Muscle of leg (tissue), 11 donors: ENCODE data around the gene TCF12. TPM values are rescaled to one million over a fixed set of nuclear protein-coding genes. Genes with fewer than 3 reads are reported as not detected.
"Not testable (repeated sequence)": the region's sequence is repeated elsewhere in the genome, so short reads cannot be mapped to it uniquely, and the experiment has no call there.

Experiments used
- DNase-seq: peaks from one replicate; pipeline ENCODE4 v3.0.0; 2013
- H3K27ac ChIP-seq: one replicate; pipeline ENCODE4 v1.5.1; 2013; ENCODE audit warnings: mild to moderate bottlenecking, low read length, control low read depth
- H3K27me3 ChIP-seq: one replicate; pipeline ENCODE4 v1.6.1; 2013; ENCODE audit warnings: low read length; ENCODE audit not compliant: control insufficient read depth, insufficient read depth
- H3K36me3 ChIP-seq: one replicate; pipeline ENCODE4 v1.6.1; 2013; ENCODE audit warnings: low read length; ENCODE audit not compliant: control insufficient read depth, insufficient read depth
- H3K4me1 ChIP-seq: one replicate; pipeline ENCODE4 v1.6.1; 2013; ENCODE audit warnings: low read length; ENCODE audit not compliant: control insufficient read depth, insufficient read depth
- H3K4me3 ChIP-seq: one replicate; pipeline ENCODE4 v1.5.1; 2013; ENCODE audit warnings: low read length, control low read depth
- H3K9me3 ChIP-seq: replicated peaks from 2 replicates; pipeline ENCODE4 v1.6.1; 2013; ENCODE audit warnings: low read depth, low read length; ENCODE audit not compliant: control insufficient read depth
- WGBS: methylation state at CpG from one replicate; pipeline ENCODE4 v1.1.5; 2013; ENCODE audit warnings: missing lambda C conversion rate; ENCODE audit not compliant: insufficient coverage; 5-methylcytosine and 5-hydroxymethylcytosine counted together
- polyA plus RNA-seq, 8 donors: library from polyadenylated mRNA; unstranded; fragments of 120-200 nt; gene quantifications; one replicate each; pipeline versions ENCODE4 v1.2.1 to v1.2.3, GENCODE V29; 2013; ENCODE audit warnings: inconsistent platforms in 1 of 8, low replicate concordance in 1 of 8; ENCODE audit not compliant: insufficient read length in 8 of 8, insufficient read depth in 1 of 8
- total RNA-seq: library from RNA; stranded (reverse); fragments of 120-200 nt; gene quantifications from one replicate; pipeline ENCODE4 v1.2.4, GENCODE V29; 2013

The TCF12 gene
- total and polyA plus RNA-seq, 9 donors = 79.1 to 147 (median 116) TPM

- peak; percentile 23 for DNase-seq
- Histone ChIP-seq H3K36me3 (peaks cover 5% of the 10 kb centered on the region), H3K27me3 (no peaks in the 10 kb centered on the region), H3K27ac (no peak overlapping the region), H3K4me1 (peaks cover 2% of the 10 kb centered on the region), H3K4me3 (no peak overlapping the region), H3K9me3 (no peaks in the 10 kb centered on the region)
Observed at GRCh38 chr15:56929399-56929798, 11.0 kb downstream of the TCF12 start.

- H3K27ac ChIP-seq = no peak overlapping the region
- 100% methylated on average over 1 of the region's 3 CpGs for WGBS
- no peak for DNase-seq
- peaks cover 5% of the 10 kb centered on the region for H3K36me3 ChIP-seq
- H3K4me1 ChIP-seq = peaks cover 2% of the 10 kb centered on the region
- peaks cover under 1% of the 10 kb centered on the region for H3K9me3 ChIP-seq
- H3K4me3 ChIP-seq = no peak overlapping the region
- H3K27me3 ChIP-seq = no peaks in the 10 kb centered on the region
Observed at GRCh38 chr15:56929933-56930332, 11.5 kb downstream of the TCF12 start.

GRCh38 chr15:56930669-56931313 is 12.3 kb downstream of the TCF12 start:
- no CpG with 5 or more reads among the region's 2 CpGs for WGBS
- DNase-seq = no peak
- H3K27ac ChIP-seq = no peak overlapping the region
- H3K4me3 ChIP-seq = no peak overlapping the region
- peaks cover 9% of the 10 kb centered on the region for H3K36me3 ChIP-seq
- H3K9me3 ChIP-seq = peaks cover 6% of the 10 kb centered on the region
- no peaks in the 10 kb centered on the region for H3K27me3 ChIP-seq
- peaks cover 2% of the 10 kb centered on the region for H3K4me1 ChIP-seq

GRCh38 chr15:56931639-56932508 is 13.4 kb downstream of the TCF12 start:
- H3K4me1 ChIP-seq = peaks cover 2% of the 10 kb centered on the region
- no peak overlapping the region for H3K4me3 ChIP-seq
- peaks cover 6% of the 10 kb centered on the region for H3K9me3 ChIP-seq
- no peaks in the 10 kb centered on the region for H3K27me3 ChIP-seq
- WGBS = no CpG with 5 or more reads among the region's 1 CpG
- H3K27ac ChIP-seq = no peak overlapping the region
- DNase-seq = peak; percentile 45
- H3K36me3 ChIP-seq = peaks cover 9% of the 10 kb centered on the region

GRCh38 chr15:56932509-56932868 is 14.0 kb downstream of the TCF12 start:
- not testable (repeated sequence) for H3K4me1 ChIP-seq, H3K27ac ChIP-seq, H3K9me3 ChIP-seq, H3K4me3 ChIP-seq, H3K36me3 ChIP-seq, H3K27me3 ChIP-seq, DNase-seq
- no CpG with 5 or more reads among the region's 4 CpGs for WGBS

- H3K27ac ChIP-seq = no peak overlapping the region
- peaks cover 2% of the 10 kb centered on the region for H3K4me1 ChIP-seq
- H3K9me3 ChIP-seq = peaks cover 6% of the 10 kb centered on the region
- no peak for DNase-seq
- H3K4me3 ChIP-seq = no peak overlapping the region
- peaks cover 7% of the 10 kb centered on the region for H3K36me3 ChIP-seq
- WGBS = no CpG with 5 or more reads among the region's 1 CpG
- no peaks in the 10 kb centered on the region for H3K27me3 ChIP-seq
Observed at GRCh38 chr15:56933410-56933809, 15.0 kb downstream of the TCF12 start.

- Histone ChIP-seq H3K9me3 (peaks cover 6% of the 10 kb centered on the region), H3K4me3 (no peak overlapping the region), H3K27ac (no peak overlapping the region), H3K4me1 (peaks cover 2% of the 10 kb centered on the region), H3K27me3 (no peaks in the 10 kb centered on the region), H3K36me3 (peaks cover 5% of the 10 kb centered on the region)
- DNase-seq = no peak
Observed at GRCh38 chr15:56933811-56934210, 15.4 kb downstream of the TCF12 start.

- Histone ChIP-seq H3K4me3 (no peak overlapping the region), H3K27me3 (no peaks in the 10 kb centered on the region), H3K27ac (no peak overlapping the region), H3K36me3 (peaks cover 5% of the 10 kb centered on the region), H3K9me3 (peaks cover 6% of the 10 kb centered on the region), H3K4me1 (peaks cover 2% of the 10 kb centered on the region)
- no peak for DNase-seq
- no CpG with 5 or more reads among the region's 5 CpGs for WGBS
Observed at GRCh38 chr15:56934269-56934668, 15.8 kb downstream of the TCF12 start.

GRCh38 chr15:56936929-56937328 is 18.5 kb downstream of the TCF12 start:
- Histone ChIP-seq H3K36me3 (peaks cover 5% of the 10 kb centered on the region), H3K27me3 (no peaks in the 10 kb centered on the region), H3K4me1 (no peaks in the 10 kb centered on the region), H3K4me3 (no peak overlapping the region), H3K9me3 (peaks cover 6% of the 10 kb centered on the region), H3K27ac (no peak overlapping the region)
- DNase-seq = no peak
- 89% methylated on average over 3 of the region's 5 CpGs for WGBS

GRCh38 chr15:56939257-56939656 is 20.8 kb downstream of the TCF12 start:
- Histone ChIP-seq H3K4me3 (no peak overlapping the region), H3K36me3 (peaks cover 5% of the 10 kb centered on the region), H3K4me1 (no peaks in the 10 kb centered on the region), H3K27ac (no peak overlapping the region), H3K9me3 (peaks cover 6% of the 10 kb centered on the region), H3K27me3 (no peaks in the 10 kb centered on the region)
- DNase-seq = no peak
